Measurements from ENCODE around the gene KRTAP2-1. TPM values are rescaled to one million over a fixed set of nuclear protein-coding genes. Genes with fewer than 3 reads are reported as not detected.

KRTAP2-1 gene
- total and polyA plus RNA-seq, 12 donors, result not detected

DNA sequence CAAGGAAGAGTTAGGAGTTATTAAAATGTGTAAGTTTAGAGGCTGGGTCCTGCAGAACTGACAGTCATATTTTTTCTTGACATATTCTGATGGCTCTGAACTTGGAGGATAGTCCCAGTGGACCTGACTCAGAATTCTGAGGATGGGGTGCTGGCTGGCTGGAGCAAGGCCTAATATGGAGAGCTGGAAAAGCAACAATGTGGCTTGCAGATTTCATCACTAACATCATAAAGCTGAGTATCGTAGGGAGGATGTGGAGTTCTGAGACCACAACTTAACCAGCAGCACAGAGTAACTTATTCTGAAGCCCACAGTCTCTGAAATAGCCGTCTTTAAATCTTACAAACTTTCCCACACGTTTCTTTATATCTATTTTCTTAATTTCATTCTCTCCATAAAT, 22.4 kb downstream of the KRTAP2-1 start:
- WGBS, 4 donors, result 70 to 75% (median 73%) methylated on average over 3 of the region's 3 CpGs
- no peaks in the 10 kb centered on the region for H3K4me1 ChIP-seq (replicated peaks in 1 of 2)
- H3K27me3 ChIP-seq, result no peaks in the 10 kb centered on the region
- no peaks in the 10 kb centered on the region for H3K36me3 ChIP-seq (replicated peaks in 1 of 2)
- H3K27ac ChIP-seq, result no peak overlapping the region
- no peak for DNase-seq
- no peak overlapping the region for H3K4me3 ChIP-seq
- intact Hi-C loops (cut with DNase I), result no loop called here
- TF ChIP-seq, protein P1, sequence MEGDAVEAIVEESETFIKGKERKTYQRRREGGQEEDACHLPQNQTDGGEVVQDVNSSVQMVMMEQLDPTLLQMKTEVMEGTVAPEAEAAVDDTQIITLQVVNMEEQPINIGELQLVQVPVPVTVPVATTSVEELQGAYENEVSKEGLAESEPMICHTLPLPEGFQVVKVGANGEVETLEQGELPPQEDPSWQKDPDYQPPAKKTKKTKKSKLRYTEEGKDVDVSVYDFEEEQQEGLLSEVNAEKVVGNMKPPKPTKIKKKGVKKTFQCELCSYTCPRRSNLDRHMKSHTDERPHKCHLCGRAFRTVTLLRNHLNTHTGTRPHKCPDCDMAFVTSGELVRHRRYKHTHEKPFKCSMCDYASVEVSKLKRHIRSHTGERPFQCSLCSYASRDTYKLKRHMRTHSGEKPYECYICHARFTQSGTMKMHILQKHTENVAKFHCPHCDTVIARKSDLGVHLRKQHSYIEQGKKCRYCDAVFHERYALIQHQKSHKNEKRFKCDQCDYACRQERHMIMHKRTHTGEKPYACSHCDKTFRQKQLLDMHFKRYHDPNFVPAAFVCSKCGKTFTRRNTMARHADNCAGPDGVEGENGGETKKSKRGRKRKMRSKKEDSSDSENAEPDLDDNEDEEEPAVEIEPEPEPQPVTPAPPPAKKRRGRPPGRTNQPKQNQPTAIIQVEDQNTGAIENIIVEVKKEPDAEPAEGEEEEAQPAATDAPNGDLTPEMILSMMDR (IDR thresholded peaks at IDR 0.05), result no peak
- TF ChIP-seq POLR2A (IDR thresholded peaks at IDR 0.05), result no peak
- no peaks in the 10 kb centered on the region for H3K9me3 ChIP-seq (replicated peaks in 1 of 3)

DNA sequence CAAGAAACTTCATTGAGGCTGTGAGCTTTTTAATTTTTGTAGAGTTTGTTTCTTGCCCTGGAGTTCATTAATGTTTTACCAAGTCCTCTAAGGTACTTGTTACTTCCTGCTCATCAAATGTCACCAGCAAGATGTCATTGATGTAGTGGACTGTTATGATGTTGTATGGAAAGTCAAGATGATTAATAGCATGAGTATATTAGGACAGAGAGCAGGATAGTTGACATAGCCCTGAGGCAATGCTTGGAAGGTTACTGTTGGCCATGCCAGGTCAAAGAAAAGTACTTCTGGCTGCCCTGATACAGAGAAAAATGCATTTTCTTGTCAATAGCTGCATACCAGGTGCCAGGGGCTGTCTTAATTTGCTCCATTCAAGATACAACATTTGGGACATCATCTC, 26.8 kb downstream of the KRTAP2-1 start:
- intact Hi-C loops (cut with DNase I), result no loop called here
- Histone ChIP-seq H3K4me1 (replicated peaks in 1 of 2) (no peaks in the 10 kb centered on the region), H3K27ac (no peak overlapping the region), H3K4me3 (no peak overlapping the region), H3K27me3 (no peaks in the 10 kb centered on the region), H3K36me3 (replicated peaks in 1 of 2) (no peaks in the 10 kb centered on the region), H3K9me3 (replicated peaks in 1 of 3) (no peaks in the 10 kb centered on the region)
- TF ChIP-seq POLR2A (IDR thresholded peaks at IDR 0.05), result no peak
- TF ChIP-seq, protein P1 (IDR thresholded peaks at IDR 0.05), result no peak
- no peak for DNase-seq

DNA sequence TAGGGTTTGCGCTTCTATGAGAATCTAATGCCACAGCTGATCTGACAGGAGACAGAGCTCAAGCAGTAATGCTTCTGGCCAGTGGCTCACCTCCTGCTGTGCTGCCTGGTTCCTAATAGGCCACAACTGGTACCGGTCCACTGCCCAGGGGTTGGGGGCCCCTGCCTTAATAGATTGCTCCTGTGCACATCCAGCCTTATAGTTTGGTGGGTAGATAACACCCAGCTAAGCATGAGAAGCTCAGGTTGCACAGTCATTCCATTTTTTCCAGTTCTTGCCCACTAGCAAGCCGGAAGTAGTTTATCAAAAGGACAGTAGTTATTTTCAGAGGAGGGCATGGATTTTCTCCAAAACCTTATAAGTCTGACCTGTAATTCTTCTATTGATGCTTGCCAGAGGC, 27.7 kb downstream of the KRTAP2-1 start:
- Histone ChIP-seq H3K4me3 (no peak overlapping the region), H3K27ac (no peak overlapping the region), H3K9me3 (replicated peaks in 1 of 3) (no peaks in the 10 kb centered on the region), H3K4me1 (replicated peaks in 1 of 2) (no peaks in the 10 kb centered on the region), H3K27me3 (no peaks in the 10 kb centered on the region), H3K36me3 (replicated peaks in 1 of 2) (no peaks in the 10 kb centered on the region)
- intact Hi-C loops (cut with DNase I), result no loop called here
- TF ChIP-seq POLR2A (IDR thresholded peaks at IDR 0.05), result no peak
- TF ChIP-seq, protein P1 (IDR thresholded peaks at IDR 0.05), result no peak
- no peak for DNase-seq
- WGBS, 4 donors, result 84 to 100% (median 95%) methylated on average over 3 of the region's 3 CpGs

DNA sequence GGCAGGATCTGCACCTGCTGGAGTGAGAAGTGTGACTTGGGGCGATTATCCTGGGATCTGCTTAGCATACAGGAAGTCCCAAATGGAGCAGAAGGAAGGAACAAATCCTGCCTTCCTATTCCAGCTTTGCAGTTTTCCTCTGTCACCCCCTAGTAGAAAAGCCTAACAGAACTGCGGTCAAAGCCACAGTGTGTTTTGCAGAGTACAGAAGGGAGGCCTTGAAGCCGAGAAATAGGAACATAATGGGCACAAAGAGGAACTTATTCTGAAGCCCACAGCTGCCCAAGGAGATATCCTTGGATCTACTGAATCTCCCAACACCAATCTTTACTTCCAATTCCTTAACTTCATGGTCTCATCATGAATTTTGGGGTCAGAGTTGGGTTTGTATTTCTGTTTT, 28.6 kb downstream of the KRTAP2-1 start:
- no peaks in the 10 kb centered on the region for H3K27me3 ChIP-seq
- intact Hi-C loops (cut with DNase I), result no loop called here
- H3K36me3 ChIP-seq (replicated peaks in 1 of 2), result no peaks in the 10 kb centered on the region
- WGBS, 4 donors, result 70 to 78% (median 73%) methylated on average over 3 of the region's 3 CpGs
- DNase-seq, result no peak
- no peak overlapping the region for H3K4me3 ChIP-seq
- H3K9me3 ChIP-seq (replicated peaks in 1 of 3), result no peaks in the 10 kb centered on the region
- no peak overlapping the region for H3K27ac ChIP-seq
- no peaks in the 10 kb centered on the region for H3K4me1 ChIP-seq (replicated peaks in 1 of 2)
- TF ChIP-seq, protein P1 (IDR thresholded peaks at IDR 0.05), result no peak
- TF ChIP-seq POLR2A (IDR thresholded peaks at IDR 0.05), result no peak
